ENCODE data around the gene EGFL7.

Gene EGFL7

GRCh38 chr9:136662326-136662655 is 425 bp upstream of the EGFL7 start:
- FAIRE-seq = no peak

- FAIRE-seq = no peak
Measured at GRCh38 chr9:136664000-136664915, 1.5 kb downstream of the EGFL7 start.

GRCh38 chr9:136665111-136665703 is 2.5 kb downstream of the EGFL7 start:
- FAIRE-seq = no peak

- FAIRE-seq = no peak
Measured at GRCh38 chr9:136665704-136666371, 3.1 kb downstream of the EGFL7 start.

- no peak for FAIRE-seq
Measured at GRCh38 chr9:136666372-136667213, 3.9 kb downstream of the EGFL7 start.

- no peak for FAIRE-seq
Measured at GRCh38 chr9:136667214-136667939, 4.7 kb downstream of the EGFL7 start.

- no peak for FAIRE-seq
Measured at GRCh38 chr9:136667940-136668760, 5.4 kb downstream of the EGFL7 start.

- no peak for FAIRE-seq
Measured at GRCh38 chr9:136668983-136669790, 6.5 kb downstream of the EGFL7 start.

- FAIRE-seq = no peak
Measured at GRCh38 chr9:136669791-136670464, 7.2 kb downstream of the EGFL7 start.

GRCh38 chr9:136670576-136671253 is 8.0 kb downstream of the EGFL7 start:
- no peak for FAIRE-seq

GRCh38 chr9:136671254-136671614 is 8.5 kb downstream of the EGFL7 start:
- FAIRE-seq = no peak

- no peak for FAIRE-seq
Measured at GRCh38 chr9:136671646-136672430, 9.1 kb downstream of the EGFL7 start.

GRCh38 chr9:136672431-136673087 is 9.8 kb downstream of the EGFL7 start:
- no peak for FAIRE-seq

GRCh38 chr9:136673088-136673974 is 10.6 kb downstream of the EGFL7 start:
- no peak for FAIRE-seq

- FAIRE-seq = no peak
Measured at GRCh38 chr9:136673975-136674785, 11.5 kb downstream of the EGFL7 start.

All from colon (tissue), 2 donors.